HEK293 (cell line): ENCODE measurements around the gene RIPOR3.

ENCODE experiments used
- KLF10 ChIP-seq: fragments of 450-650 bp; IDR thresholded peaks from 2 replicates; pipeline ENCODE4 v1.5.1; 2018; ENCODE audit warnings: missing biosample characterization, mild to moderate bottlenecking, missing genetic modification characterization
- ZBTB8A ChIP-seq: fragments of 450-650 bp; formaldehyde crosslinking; IDR thresholded peaks from 2 replicates; pipeline ENCODE4 v1.5.1; 2016; ENCODE audit warnings: missing biosample characterization, missing genetic modification characterization
- ZEB2 ChIP-seq: fragments of 450-650 bp; formaldehyde crosslinking; IDR thresholded peaks from 2 replicates; pipeline ENCODE4 v1.5.1; 2016; ENCODE audit warnings: missing biosample characterization, missing genetic modification characterization
- ZNF114 ChIP-seq: fragments of 450-650 bp; formaldehyde crosslinking; IDR thresholded peaks from 2 replicates; pipeline ENCODE4 v1.5.0; 2017; ENCODE audit warnings: missing biosample characterization, missing genetic modification characterization
- ZNF175 ChIP-seq: fragments of 450-650 bp; formaldehyde crosslinking; IDR thresholded peaks from 2 replicates; pipeline ENCODE4 v1.5.1; 2016; ENCODE audit warnings: missing biosample characterization, missing genetic modification characterization
- ZNF248 ChIP-seq: fragments of 450-650 bp; formaldehyde crosslinking; IDR thresholded peaks from 2 replicates; pipeline ENCODE4 v1.5.1; 2017; ENCODE audit warnings: missing biosample characterization, missing genetic modification characterization
- TF ChIP-seq, protein P1 (sequence below): fragments of 450-650 bp; formaldehyde crosslinking; IDR thresholded peaks from 2 replicates; pipeline ENCODE4 v1.5.1; 2016; ENCODE audit warnings: missing biosample characterization, missing genetic modification characterization

- TF ChIP-seq ZNF175 (no peak), ZEB2 (tag by site-specific recombination) (no peak), ZNF248 (tag by site-specific recombination) (no peak), ZBTB8A (no peak), ZNF114 (tag by site-specific recombination) (no peak), KLF10 (tag by site-specific recombination) (no peak)
- TF ChIP-seq, protein P1, sequence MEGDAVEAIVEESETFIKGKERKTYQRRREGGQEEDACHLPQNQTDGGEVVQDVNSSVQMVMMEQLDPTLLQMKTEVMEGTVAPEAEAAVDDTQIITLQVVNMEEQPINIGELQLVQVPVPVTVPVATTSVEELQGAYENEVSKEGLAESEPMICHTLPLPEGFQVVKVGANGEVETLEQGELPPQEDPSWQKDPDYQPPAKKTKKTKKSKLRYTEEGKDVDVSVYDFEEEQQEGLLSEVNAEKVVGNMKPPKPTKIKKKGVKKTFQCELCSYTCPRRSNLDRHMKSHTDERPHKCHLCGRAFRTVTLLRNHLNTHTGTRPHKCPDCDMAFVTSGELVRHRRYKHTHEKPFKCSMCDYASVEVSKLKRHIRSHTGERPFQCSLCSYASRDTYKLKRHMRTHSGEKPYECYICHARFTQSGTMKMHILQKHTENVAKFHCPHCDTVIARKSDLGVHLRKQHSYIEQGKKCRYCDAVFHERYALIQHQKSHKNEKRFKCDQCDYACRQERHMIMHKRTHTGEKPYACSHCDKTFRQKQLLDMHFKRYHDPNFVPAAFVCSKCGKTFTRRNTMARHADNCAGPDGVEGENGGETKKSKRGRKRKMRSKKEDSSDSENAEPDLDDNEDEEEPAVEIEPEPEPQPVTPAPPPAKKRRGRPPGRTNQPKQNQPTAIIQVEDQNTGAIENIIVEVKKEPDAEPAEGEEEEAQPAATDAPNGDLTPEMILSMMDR (tag by site-specific recombination), result no peak
Observed at GRCh38 chr20:50572938-50573777, 118.2 kb downstream of the RIPOR3 start.
